Osteoblast (primary cell): Measurements from ENCODE around the gene CXCL3. TPM values are rescaled to one million over a fixed set of nuclear protein-coding genes. Genes with fewer than 3 reads are reported as not detected.
A peak's percentile ranks its signal among the peaks of the same experiment; 100 is the strongest.

Experiments
- DNase-seq: peaks from one replicate; pipeline ENCODE4 v3.0.0; 2011; ENCODE audit warnings: low spot score, mixed read lengths; ENCODE audit not compliant: insufficient read length; ENCODE audit errors: missing footprints
- H2AFZ ChIP-seq: 2 replicates; pipeline ENCODE4 v1.6.0; 2011; ENCODE audit warnings: mild to moderate bottlenecking, low read length
- H3K27ac ChIP-seq: 2 replicates; pipeline ENCODE4 v1.5.1; 2011; ENCODE audit warnings: mild to moderate bottlenecking, low read depth, low read length, moderate library complexity
- H3K27me3 ChIP-seq: 2 replicates; pipeline ENCODE4 v1.6.0; 2012; ENCODE audit warnings: mild to moderate bottlenecking, control low read depth, inconsistent platforms, low read length, moderate library complexity; ENCODE audit not compliant: insufficient read depth
- H3K36me3 ChIP-seq: 2 replicates; pipeline ENCODE4 v1.5.1; 2011; ENCODE audit warnings: mild to moderate bottlenecking, low read length, control low read depth, moderate library complexity; ENCODE audit not compliant: insufficient read depth
- H3K4me1 ChIP-seq: 2 replicates; pipeline ENCODE4 v1.5.1; 2011; ENCODE audit warnings: mild to moderate bottlenecking, low read length, control low read depth, moderate library complexity; ENCODE audit not compliant: insufficient read depth
- H3K4me2 ChIP-seq: 2 replicates; pipeline ENCODE4 v1.6.0; 2011; ENCODE audit warnings: mild to moderate bottlenecking, low read length; ENCODE audit not compliant: insufficient read depth
- H3K4me3 ChIP-seq: fragments of 200-600 bp; sonication (generic); 3 replicates; pipeline ENCODE4 v1.5.1; 2012; ENCODE audit warnings: mild to moderate bottlenecking, low read length, inconsistent platforms; ENCODE audit not compliant: insufficient read depth
- H3K79me2 ChIP-seq: 2 replicates; pipeline ENCODE4 v1.6.0; 2012; ENCODE audit warnings: mild to moderate bottlenecking, low read length, control low read depth, inconsistent platforms; ENCODE audit not compliant: insufficient read depth
- H3K9me3 ChIP-seq: 2 replicates; pipeline ENCODE4 v1.5.1; 2011; ENCODE audit warnings: low read depth, low read length, control low read depth
- H4K20me1 ChIP-seq: 2 replicates; pipeline ENCODE4 v1.6.0; 2012; ENCODE audit warnings: mild to moderate bottlenecking, low read length, control low read depth; ENCODE audit not compliant: insufficient read depth
- CTCF ChIP-seq: IDR thresholded peaks from 2 replicates; pipeline ENCODE4 v1.5.1; 2011; ENCODE audit warnings: mild to moderate bottlenecking, low read depth, low read length, moderate library complexity; ENCODE audit errors: extremely low read depth
- total RNA-seq: library from RNA; depleted of rRNA; stranded (reverse); fragments of >200 nt; gene quantifications from 2 replicates; pipeline ENCODE4 v1.2.3, GENCODE V29; 2012

Gene CXCL3
- total RNA-seq, 1 donor: 0.36 TPM

- Histone ChIP-seq H2AFZ (no peak overlapping the region), H3K9me3 (no peaks in the 10 kb centered on the region), H3K36me3 (no peaks in the 10 kb centered on the region), H3K27me3 (no peaks in the 10 kb centered on the region), H3K79me2 (no peaks in the 10 kb centered on the region), H3K4me3 (no peak overlapping the region), H3K27ac (no peak overlapping the region), H4K20me1 (no peaks in the 10 kb centered on the region), H3K4me1 (no peaks in the 10 kb centered on the region), H3K4me2 (no peak overlapping the region)
- no peak for TF ChIP-seq CTCF
- no peak for DNase-seq
Observed at GRCh38 chr4:74013264-74013663, 25.2 kb downstream of the CXCL3 start.

- H3K27me3 ChIP-seq: no peaks in the 10 kb centered on the region
- no peak overlapping the region for H3K4me3 ChIP-seq
- no peak for DNase-seq
- H3K4me1 ChIP-seq: no peaks in the 10 kb centered on the region
- TF ChIP-seq CTCF: no peak
- H3K4me2 ChIP-seq: no peak overlapping the region
- no peaks in the 10 kb centered on the region for H3K36me3 ChIP-seq
- H4K20me1 ChIP-seq: no peaks in the 10 kb centered on the region
- no peak overlapping the region for H2AFZ ChIP-seq
- H3K9me3 ChIP-seq: no peaks in the 10 kb centered on the region
- H3K27ac ChIP-seq: no peak overlapping the region
- H3K79me2 ChIP-seq: no peaks in the 10 kb centered on the region
Observed at GRCh38 chr4:74012130-74012529, 26.4 kb downstream of the CXCL3 start.

- H3K36me3 ChIP-seq: no peaks in the 10 kb centered on the region
- peaks cover 12% of the 10 kb centered on the region for H3K4me1 ChIP-seq
- H3K27me3 ChIP-seq: no peaks in the 10 kb centered on the region
- no peak for DNase-seq
- no peaks in the 10 kb centered on the region for H3K9me3 ChIP-seq
- TF ChIP-seq CTCF: no peak
- no peak overlapping the region for H2AFZ ChIP-seq
- H4K20me1 ChIP-seq: no peaks in the 10 kb centered on the region
- H3K4me3 ChIP-seq: no peak overlapping the region
- no peaks in the 10 kb centered on the region for H3K79me2 ChIP-seq
- H3K4me2 ChIP-seq: no peak overlapping the region
- no peak overlapping the region for H3K27ac ChIP-seq
Observed at GRCh38 chr4:74009307-74009706, 29.2 kb downstream of the CXCL3 start.

- H3K4me3 ChIP-seq: no peak overlapping the region
Observed at GRCh38 chr4:74006009-74006476, 32.4 kb downstream of the CXCL3 start.

More at GRCh38 chr4:74006009-74006476, 32.4 kb downstream of the CXCL3 start:
- no peak for TF ChIP-seq CTCF
- Histone ChIP-seq H3K27ac (peak overlapping the region; percentile 46), H3K36me3 (no peaks in the 10 kb centered on the region), H4K20me1 (no peaks in the 10 kb centered on the region), H3K27me3 (no peaks in the 10 kb centered on the region), H3K9me3 (no peaks in the 10 kb centered on the region), H2AFZ (no peak overlapping the region), H3K4me1 (peaks cover 12% of the 10 kb centered on the region), H3K79me2 (no peaks in the 10 kb centered on the region), H3K4me2 (peak overlapping the region; percentile 58)
- peak; percentile 73 for DNase-seq
